Vagina (tissue), 2 donors: ENCODE measurements around the gene GRIK3. TPM values are rescaled to one million over a fixed set of nuclear protein-coding genes. Genes with fewer than 3 reads are reported as not detected.

Source experiments
- DNase-seq, 2 donors: peaks; one replicate each; pipeline ENCODE4 v3.0.0-alpha.2; 2017; ENCODE audit errors: extremely low spot score in 2 of 2
- H3K27ac ChIP-seq: fragments of 200-600 bp; sonication (generic); one replicate; pipeline ENCODE4 v1.5.1; 2019
- H3K27me3 ChIP-seq: fragments of 200-600 bp; sonication (generic); one replicate; pipeline ENCODE4 v1.5.1; 2019
- H3K36me3 ChIP-seq, 2 donors: fragments of 200-600 bp; sonication (generic); one replicate each; pipeline ENCODE4 v1.5.1; 2017 to 2019
- H3K4me1 ChIP-seq: fragments of 200-600 bp; sonication (generic); one replicate; pipeline ENCODE4 v1.5.1; 2019
- H3K4me3 ChIP-seq, 2 donors: fragments of 200-600 bp; sonication (generic); 1 replicate in 1 of 2; 2 replicates in 1 of 2; pipeline ENCODE4 v1.5.1; 2016 to 2019
- H3K9me3 ChIP-seq: fragments of 200-600 bp; sonication (generic); one replicate; pipeline ENCODE4 v1.5.1; 2019
- CTCF ChIP-seq, 3 experiments: fragments of 450-650 bp in 2 of 3; fragments of 200-600 bp in 1 of 3; sonication (generic) in 1 of 3; IDR thresholded peaks; one replicate each; pipeline ENCODE4 v1.5.1; 2017 to 2019; ENCODE audit warnings: antibody characterized with exemption in 3 of 3, mild to moderate bottlenecking in 2 of 3, moderate library complexity in 2 of 3
- POLR2A ChIP-seq, 2 donors: fragments of 450-650 bp; IDR thresholded peaks; one replicate each; pipeline ENCODE4 v1.6.1; 2017; ENCODE audit warnings: antibody characterized with exemption in 2 of 2, mild to moderate bottlenecking in 2 of 2, moderate library complexity in 2 of 2
- POLR2AphosphoS5 ChIP-seq, 2 donors: sonication (generic); formaldehyde crosslinking; IDR thresholded peaks; one replicate each; pipeline ENCODE4 v1.9.0; 2017; ENCODE audit warnings: antibody characterized with exemption in 2 of 2, mild to moderate bottlenecking in 2 of 2, low read depth in 1 of 2; ENCODE audit not compliant: insufficient read depth in 1 of 2
- intact Hi-C: fragments of 100-400 bp; cut with DNase I; formaldehyde crosslinking; loops from one replicate; pipeline ENCODE4 v1.15.1; 2023
- total RNA-seq: library from RNA; depleted of rRNA; stranded (reverse); fragments of >200 nt; gene quantifications from one replicate; pipeline ENCODE4 v1.2.3, GENCODE V29; 2016

Gene GRIK3
- total RNA-seq, 1 donor from 2014 or later, result 0.74 TPM

- H3K27me3 ChIP-seq, result no peaks in the 10 kb centered on the region
- TF ChIP-seq POLR2A (IDR thresholded peaks at IDR 0.05) (no peak), POLR2AphosphoS5 (IDR thresholded peaks at IDR 0.05; ENCODE audit: insufficient read depth in 1 of 2, low read depth in 1 of 2) (no peak), CTCF (IDR thresholded peaks at IDR 0.05) (no peak)
- intact Hi-C loops, result no loop called here
- H3K4me1 ChIP-seq, result no peaks in the 10 kb centered on the region
- no peak overlapping the region for H3K4me3 ChIP-seq
- DNase-seq, result no peak
- H3K9me3 ChIP-seq, result no peaks in the 10 kb centered on the region
- H3K27ac ChIP-seq, result no peak overlapping the region
- H3K36me3 ChIP-seq, result no peaks in the 10 kb centered on the region
These were observed 69.5 kb downstream of the GRIK3 start for GRCh38 chr1:36964830-36965229.

- intact Hi-C loops, result no loop called here
- no peak for TF ChIP-seq POLR2AphosphoS5 (IDR thresholded peaks at IDR 0.05; ENCODE audit: insufficient read depth in 1 of 2, low read depth in 1 of 2)
- no peak for TF ChIP-seq CTCF (IDR thresholded peaks at IDR 0.05)
- TF ChIP-seq POLR2A (IDR thresholded peaks at IDR 0.05), result no peak
- no peaks in the 10 kb centered on the region for H3K27me3 ChIP-seq
These were observed 71.3 kb downstream of the GRIK3 start for GRCh38 chr1:36963006-36963405.

DNA sequence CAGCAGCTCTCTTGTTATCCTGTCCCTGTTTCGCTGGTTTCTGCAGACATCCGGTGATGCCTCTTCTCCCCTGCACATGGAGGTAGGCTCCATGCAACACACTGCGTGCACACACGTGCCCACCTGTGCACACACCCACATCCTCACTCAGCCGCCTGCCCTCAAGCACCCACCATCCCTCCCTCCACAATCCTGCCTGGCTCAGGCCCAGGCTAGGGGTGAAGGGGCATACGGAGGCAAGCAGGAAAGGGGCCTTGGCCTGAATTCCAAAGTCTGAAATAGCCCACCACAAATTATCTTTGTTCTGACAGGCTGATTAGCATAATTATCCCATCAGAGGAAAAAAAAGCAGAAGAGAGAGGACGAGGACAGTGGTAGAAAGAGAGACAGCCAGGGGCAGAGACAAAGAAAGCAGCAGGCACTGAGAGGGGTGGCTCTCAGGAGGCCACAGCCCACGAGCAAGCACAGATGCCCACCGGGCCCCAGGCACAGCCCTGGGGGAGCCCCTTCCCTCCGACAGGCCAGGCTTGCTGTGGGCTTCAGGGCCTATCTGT is 73.2 kb downstream of the GRIK3 start:
- Histone ChIP-seq H3K4me3 (no peak overlapping the region), H3K27ac (no peak overlapping the region), H3K9me3 (no peaks in the 10 kb centered on the region), H3K4me1 (no peaks in the 10 kb centered on the region), H3K36me3 (no peaks in the 10 kb centered on the region), H3K27me3 (no peaks in the 10 kb centered on the region)
- intact Hi-C loops, result no loop called here
- no peak for TF ChIP-seq POLR2AphosphoS5 (IDR thresholded peaks at IDR 0.05; ENCODE audit: insufficient read depth in 1 of 2, low read depth in 1 of 2)
- TF ChIP-seq POLR2A (IDR thresholded peaks at IDR 0.05), result no peak
- TF ChIP-seq CTCF (IDR thresholded peaks at IDR 0.05), result no peak
- no peak for DNase-seq

More at GRCh38 chr1:36963006-36963405, 71.3 kb downstream of the GRIK3 start:
- H3K4me3 ChIP-seq, result no peak overlapping the region
- H3K36me3 ChIP-seq, result no peaks in the 10 kb centered on the region
- no peaks in the 10 kb centered on the region for H3K9me3 ChIP-seq
- H3K4me1 ChIP-seq, result no peaks in the 10 kb centered on the region
- no peak for DNase-seq
- H3K27ac ChIP-seq, result no peak overlapping the region

- no peaks in the 10 kb centered on the region for H3K4me1 ChIP-seq
- intact Hi-C loops, result no loop called here
- H3K27ac ChIP-seq, result no peak overlapping the region
- H3K4me3 ChIP-seq, result no peak overlapping the region
- TF ChIP-seq POLR2A (IDR thresholded peaks at IDR 0.05) (no peak), POLR2AphosphoS5 (IDR thresholded peaks at IDR 0.05; ENCODE audit: insufficient read depth in 1 of 2, low read depth in 1 of 2) (no peak), CTCF (IDR thresholded peaks at IDR 0.05) (no peak)
- no peaks in the 10 kb centered on the region for H3K9me3 ChIP-seq
- no peaks in the 10 kb centered on the region for H3K36me3 ChIP-seq
- DNase-seq, result no peak
- no peaks in the 10 kb centered on the region for H3K27me3 ChIP-seq
These were observed 77.7 kb downstream of the GRIK3 start for GRCh38 chr1:36956570-36956969.

DNA sequence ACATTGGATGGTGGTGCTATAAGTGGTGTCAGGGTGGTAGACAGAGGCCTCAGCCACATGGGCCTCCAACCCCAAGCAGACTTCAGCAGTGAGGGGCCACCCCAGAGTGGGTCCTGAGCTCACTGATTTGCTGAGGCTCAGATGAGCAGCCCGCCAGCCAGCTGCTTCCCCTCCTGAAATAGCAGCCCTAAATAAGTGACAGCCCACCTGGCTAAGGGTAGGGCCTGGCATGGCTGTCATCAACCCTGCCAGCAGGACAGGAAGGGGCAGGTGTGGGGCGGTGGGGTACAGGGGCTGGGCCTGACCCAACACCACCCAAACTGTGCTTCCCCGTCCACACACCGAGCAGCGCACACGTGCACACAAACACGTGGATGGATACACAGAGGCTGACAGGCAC is 79.3 kb downstream of the GRIK3 start:
- Histone ChIP-seq H3K27ac (no peak overlapping the region), H3K9me3 (no peaks in the 10 kb centered on the region), H3K4me3 (no peak overlapping the region), H3K36me3 (no peaks in the 10 kb centered on the region), H3K27me3 (no peaks in the 10 kb centered on the region), H3K4me1 (no peaks in the 10 kb centered on the region)
- TF ChIP-seq POLR2AphosphoS5 (IDR thresholded peaks at IDR 0.05; ENCODE audit: insufficient read depth in 1 of 2, low read depth in 1 of 2) (no peak), POLR2A (IDR thresholded peaks at IDR 0.05) (no peak), CTCF (IDR thresholded peaks at IDR 0.05) (no peak)
- no peak for DNase-seq
- intact Hi-C loops, result no loop called here
